Measurements from ENCODE around the gene HACD2.
"Not testable (repeated sequence)": the region's sequence is repeated elsewhere in the genome, so short reads cannot be mapped to it uniquely, and the experiment has no call there.

HACD2 gene, protein sequence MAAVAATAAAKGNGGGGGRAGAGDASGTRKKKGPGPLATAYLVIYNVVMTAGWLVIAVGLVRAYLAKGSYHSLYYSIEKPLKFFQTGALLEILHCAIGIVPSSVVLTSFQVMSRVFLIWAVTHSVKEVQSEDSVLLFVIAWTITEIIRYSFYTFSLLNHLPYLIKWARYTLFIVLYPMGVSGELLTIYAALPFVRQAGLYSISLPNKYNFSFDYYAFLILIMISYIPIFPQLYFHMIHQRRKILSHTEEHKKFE

DNA sequence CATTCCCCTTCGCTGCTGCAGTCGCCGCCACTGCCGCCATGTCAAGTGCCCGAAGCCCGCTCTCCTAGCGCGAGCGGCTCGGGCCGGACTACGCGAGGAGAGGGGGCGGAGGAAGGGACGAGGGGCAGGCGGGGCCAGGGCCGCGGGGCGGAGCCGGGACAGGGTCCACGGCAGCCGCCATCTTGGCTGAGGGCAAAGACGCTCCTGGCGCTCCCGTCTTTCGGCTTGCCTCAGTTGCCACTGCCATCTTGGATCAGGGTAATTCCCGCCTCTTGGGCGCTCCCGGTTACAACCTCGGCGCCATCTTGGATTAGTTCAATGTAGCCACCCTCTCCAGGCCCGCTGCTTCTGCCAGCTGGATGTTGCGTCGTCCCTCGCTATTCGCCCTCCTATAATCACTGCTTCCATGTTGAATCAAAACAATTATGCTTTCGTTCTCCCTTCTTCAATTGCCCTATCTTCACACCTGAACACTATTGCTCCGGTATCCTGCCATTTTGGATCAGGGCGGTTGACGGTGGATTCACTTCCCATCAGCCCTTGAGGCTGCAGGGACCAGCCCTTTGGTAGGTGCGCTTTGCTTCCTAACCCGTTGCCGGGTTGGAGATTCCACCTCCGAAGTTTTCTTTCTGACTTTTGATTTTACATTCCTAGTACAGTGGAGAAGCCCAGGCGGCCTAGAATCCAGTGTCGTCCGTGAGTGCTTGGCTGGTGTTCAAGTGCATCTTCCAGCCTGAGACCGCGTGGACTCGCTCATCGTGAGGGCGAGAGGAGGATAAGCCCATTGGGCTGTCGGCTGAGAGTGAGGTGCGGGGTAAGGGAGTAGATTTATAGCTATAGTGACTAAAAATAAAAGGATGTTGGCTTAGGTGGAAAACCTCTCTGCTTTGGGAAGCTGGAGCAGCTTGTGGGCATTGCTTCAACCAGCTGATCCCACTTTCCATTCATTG is at the start of gene HACD2:
Gene HACD2, minus strand, starts transcription at position 66 of the 950 bp plus-strand sequence. Its CDS starts 26 bp downstream, at position 40.
- peak; percentile 97 for DNase-seq

DNA sequence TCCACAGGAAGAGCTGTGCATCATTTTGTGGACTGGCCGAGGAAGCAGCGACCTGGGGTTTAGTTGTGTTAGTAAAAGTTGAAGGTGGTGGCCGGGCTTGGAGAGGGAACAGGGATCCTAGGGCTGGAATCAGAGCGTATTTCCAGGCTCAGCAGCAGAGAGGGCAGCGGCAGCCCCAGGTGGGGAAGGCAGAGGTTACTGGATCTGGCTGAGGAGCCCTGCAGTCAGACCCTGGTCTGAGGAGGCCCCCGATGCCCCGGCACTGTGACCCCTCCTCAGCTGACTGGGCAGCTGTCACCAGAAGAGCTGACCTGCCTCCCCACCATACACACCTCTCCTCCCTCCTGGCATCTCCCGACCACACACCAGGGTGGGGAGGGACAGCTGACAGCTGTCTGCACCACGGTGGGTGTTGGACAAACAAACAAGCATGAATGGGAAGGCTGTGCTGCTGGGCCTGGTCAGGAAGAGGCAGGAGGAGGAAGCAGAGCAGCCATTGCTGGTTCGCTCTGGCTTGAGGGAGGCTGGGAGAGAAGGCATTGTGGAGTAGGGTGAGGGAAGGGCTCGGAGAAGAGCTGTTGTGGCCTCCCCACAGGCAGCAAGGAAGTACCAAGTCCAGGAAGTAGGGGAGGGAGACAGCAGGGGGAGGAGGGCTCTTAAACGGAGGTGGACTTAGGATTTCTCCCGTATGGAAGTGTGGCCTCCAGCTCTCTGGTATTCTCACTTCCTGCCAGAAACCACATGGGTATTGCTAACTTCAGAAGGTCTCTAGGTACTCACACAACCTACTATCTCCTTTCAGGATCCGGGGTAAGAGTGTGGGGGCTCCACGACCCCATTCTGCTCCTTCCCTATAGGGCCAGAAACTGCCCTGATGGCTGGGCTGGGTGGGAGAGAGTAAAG is 49.5 kb upstream of the HACD2 start:
- DNase-seq = peak; percentile 41

DNA sequence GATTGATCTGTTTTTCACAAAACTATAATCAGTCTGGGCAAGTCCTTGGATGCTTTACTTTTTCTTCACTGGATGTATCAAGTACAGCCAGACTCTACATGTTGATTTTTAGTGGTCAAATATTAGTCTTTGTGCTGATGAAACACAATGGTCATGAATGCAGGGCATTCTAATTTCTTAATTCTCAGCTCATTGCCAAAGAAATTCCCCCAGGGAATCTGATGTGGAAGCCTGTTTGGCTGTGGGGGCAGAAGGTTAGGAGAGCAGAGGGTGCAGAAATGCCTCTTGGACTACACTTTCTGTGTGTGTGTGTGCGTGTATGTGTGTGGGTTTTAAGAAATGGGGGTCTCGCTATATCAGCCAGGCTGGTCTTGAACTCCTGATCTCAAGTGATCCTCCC is 48.7 kb upstream of the HACD2 start:
- DNase-seq = no peak

DNA sequence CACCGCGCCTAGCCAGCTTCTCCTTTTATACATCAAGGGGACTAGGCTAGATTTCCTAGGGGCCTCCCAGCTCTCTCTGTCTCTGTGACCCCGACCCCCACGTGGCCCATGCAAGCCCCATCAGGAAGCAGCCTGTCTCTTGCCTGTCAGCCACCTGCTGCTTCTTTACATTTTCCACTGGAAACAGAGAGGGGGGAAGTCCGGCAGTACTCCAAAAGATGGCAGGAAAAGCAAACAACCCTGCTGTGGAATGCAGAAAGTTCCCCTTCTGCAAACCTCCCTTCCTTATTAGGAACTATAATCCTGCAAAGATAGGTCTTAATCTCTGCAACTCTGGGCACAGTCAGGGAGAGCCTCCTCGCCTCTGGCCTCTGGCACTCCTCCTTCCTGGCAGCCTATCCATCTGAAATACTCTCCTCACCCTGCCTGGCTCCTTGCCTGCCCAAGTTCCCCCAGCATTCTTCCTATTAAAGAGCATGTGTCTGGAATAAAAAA is 47.4 kb upstream of the HACD2 start:
- DNase-seq = peak; percentile 69

DNA sequence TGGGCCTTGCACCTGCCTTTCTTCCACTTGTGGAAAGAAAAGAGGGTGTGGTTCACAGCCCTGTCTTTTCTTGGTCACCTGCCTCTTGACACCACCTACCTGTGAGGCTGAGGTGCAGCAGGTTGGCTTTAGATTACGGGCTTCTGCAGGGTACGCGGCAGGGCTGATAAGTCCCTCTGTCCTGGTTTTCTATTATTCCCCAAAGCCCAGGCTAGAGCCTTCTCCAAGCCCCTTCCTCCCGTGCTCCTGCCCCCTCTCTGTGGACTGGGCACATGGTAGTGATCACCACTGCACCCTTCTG is 44.8 kb upstream of the HACD2 start:
- DNase-seq = no peak

DNA sequence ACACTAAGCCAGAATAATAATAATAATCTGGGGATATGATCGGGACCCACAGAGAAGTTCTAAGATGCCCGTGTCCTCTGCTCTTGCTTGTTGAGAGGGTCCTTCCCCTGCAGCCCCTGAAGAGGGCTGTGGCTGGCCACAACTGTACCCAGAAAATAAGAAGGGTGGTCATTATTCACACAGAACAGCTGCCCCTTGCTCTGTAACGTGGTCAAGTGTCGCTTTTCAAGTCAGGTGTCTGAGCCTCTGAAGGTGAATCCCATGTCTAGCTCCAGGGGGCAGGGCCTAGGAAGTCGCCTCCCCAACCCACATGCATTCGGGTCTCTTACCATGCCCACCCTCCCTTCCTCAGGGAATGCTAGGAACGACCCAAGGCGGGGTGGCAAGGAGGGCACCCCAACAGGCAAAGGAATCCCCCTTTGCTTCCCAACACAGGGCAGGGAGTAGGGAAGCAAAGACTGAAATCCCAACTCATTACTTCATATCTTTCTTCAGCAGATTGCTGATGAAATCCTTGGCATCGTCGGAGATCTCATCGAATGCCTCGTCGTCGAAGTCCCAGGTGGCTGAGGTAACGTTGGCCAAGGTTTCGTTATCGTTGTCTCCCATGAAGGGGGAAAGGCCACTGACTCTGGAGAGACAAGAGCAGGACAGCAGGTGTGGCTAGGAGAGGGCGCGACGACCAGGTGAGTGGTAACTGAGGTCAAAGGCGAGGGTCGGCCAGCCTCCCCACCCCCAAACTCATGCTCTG is 44.3 kb upstream of the HACD2 start:
- no peak for DNase-seq

DNA sequence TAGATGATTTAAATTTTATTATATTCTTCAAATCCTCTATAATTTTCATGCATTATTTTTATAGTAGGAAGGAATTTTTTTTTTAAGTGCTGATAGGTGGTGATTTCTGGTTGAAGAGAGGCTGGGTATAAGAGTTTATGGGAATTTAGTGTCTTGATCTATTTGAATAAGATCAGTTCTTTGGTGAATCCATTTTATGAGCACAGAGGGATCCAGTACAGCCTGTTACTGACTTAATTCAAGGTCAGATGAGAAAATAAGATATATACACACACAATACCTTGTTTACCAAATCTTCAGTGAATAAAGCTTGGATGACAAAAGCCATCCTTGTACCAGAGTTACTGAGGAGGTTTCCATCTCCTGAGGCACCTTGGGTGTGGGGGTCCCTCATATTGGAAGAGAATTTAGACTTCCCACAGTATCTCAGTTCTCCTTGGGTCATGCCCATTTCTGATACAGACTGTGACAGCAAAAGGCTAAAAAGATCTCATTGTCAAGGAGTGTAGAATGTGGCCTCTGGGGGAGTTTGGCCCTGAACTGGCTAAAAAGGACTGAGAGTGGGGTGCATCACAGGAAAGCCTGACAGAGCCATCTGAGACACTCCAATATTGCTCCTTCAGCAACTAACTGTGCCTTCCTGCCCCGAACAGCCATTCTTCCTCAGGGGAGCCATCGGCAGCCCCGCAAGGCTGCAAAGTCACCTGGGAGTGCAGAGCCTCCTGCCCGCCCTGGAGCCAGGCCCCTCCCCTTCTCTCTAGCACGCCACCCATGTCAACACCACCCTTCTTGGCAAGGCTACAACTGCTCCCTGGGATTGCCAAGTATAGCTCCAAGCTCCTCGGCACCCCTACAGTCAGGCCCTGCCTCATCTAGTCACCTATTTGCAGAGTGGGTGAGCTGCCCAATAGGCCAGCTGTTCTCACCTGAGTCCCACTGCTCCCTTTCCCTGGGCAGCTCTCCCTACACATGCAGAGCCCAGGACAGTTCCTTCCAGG is 43.1 kb upstream of the HACD2 start:
- no peak for DNase-seq

DNA sequence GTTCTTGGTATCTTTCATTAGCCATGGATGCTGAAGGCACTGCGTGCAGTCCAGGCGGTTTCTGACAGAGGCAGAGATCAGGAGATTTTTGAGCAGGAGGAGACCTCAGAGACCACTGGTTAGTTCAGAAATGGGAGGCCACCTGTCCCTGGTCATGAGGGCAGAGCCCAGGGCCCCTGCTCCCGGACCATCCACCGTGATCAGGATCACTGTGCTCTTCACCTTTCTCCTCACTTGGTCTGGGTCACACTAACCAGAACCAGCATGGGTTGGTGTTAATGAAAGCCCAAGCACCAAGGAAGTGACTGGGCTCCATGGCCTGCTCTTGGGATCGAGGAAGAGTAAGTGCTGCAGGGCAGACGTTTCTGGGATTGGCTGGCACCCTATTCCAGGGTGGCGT is 42.0 kb upstream of the HACD2 start:
- no peak for DNase-seq

DNA sequence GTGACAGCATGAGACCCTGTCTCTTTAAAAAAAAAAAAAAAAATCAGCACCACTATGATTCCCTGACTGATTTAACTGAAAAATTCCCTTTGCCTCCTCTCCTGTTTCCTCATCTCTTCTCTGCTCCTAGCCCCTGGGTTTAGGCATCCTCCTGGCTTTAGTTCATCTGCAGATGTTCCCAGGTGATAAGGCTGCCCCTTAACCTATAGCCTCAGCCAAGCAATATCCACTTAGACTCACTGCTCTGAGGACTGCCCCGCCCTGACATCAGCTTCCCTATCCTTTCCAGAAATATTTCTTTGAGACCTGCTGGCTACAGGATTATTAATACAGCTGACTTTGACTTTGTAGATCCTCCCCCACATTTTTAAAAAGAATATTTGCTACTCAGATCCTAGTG is 39.4 kb upstream of the HACD2 start:
- DNase-seq = no peak

DNA sequence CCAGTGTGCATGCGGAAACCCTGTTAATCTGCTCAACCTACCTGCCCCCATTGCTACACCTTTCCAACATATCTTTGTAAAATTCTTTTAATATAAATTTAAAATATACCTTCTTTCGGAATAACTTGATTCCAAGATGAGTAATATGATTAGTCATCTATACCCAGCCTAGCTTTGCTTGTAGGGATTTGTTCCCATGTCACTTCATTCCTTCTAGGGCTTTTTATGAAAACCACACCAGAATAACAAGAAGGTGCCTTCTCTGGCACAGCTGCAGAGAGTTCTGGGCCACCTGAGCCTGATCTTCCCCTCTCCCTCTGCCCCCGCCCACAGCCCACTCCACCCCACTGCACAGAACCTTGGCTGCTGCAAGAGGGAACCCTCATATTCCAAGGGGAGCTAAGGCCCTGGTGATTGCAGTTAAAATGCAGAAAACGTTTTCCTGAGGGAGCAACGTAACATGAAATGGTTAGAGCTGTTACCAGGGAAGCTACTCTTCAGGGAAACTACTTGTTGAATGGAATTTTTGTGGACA is 38.6 kb upstream of the HACD2 start:
- no peak for DNase-seq

DNA sequence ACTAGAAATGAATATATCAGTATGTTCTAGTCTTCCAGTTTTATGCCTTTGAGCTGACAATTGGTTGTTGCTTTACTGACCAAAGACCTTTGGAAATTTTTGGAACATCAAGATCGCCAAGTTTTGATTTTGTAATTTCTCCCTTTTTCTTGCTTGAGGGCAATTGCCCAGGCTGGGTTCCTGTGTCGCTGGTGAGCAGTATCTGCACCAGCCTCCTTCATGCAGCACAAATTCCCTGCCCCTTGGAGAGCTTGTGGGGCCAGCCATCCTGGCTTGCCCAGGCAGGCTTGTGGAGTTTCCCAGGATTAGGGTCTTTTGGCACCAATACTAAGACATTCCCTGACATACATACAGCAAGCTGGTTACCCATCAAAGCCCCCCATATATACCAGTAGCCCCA is 37.9 kb upstream of the HACD2 start:
- no peak for DNase-seq

DNA sequence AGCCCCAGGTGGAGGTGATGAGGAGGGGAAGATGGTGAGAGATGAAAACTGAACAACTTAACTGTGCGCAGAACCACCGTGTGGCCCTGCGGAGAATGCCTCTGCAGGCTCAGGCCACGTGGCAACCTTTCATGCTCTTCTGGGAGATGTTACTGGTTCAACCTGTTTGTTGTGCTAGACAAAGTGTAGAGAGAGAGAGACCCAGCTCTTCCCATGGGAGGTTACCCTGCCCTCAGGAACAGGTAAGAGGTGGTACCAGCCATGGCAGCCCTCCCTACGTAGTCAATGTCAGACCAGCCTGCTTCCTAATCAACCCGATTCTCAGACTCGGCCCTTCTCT is 37.0 kb upstream of the HACD2 start:
- no peak for DNase-seq

DNA sequence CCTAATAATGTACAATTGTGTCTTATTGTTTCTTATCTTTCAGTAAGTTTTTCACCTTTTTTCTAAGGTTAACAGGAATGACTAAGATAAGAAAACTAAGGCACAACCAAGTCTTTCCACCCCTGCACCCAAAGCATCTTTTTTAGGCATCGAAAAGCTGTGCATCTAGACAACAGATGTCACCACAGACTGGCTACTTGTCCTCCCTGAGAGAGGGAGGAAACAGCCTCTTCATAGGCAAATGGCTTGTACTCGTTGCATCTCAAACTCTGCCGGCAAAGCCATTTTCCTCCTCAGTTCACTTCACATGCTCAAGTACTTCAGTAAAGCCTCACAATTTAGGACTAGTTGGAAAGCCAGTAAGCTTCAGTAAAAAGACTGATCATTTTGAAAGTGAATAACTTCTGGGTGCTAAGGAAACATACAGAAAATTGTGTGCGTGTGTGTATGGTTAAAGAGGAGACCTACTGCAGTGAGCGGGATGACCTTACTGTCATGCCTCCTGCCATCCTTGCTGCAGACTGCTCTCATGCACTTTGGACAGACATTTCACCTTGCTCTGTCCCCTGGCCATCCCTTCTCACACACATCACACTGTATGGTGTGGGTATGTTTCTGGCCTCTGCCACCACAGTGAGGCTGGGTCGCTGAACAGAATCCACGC is 36.5 kb upstream of the HACD2 start:
- DNase-seq = no peak

DNA sequence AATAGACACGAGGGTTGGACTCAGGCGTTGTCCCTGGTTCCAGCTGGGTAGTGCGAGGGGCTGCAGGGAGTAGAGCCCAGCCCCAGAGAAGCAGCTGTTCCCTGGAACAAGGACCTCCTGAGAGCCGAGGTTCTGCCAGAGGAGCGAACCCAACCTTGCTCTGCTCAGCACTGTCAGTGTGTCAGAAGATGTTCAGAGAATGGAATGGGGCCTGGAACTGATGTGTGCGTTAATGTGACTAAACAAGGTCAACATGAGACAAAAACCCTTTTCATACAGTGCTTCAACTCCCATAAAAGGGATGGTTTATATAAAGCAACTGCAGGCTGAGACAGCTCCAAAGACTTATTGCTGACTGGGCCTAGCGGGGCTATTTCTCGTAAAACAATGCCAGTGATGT is 35.5 kb upstream of the HACD2 start:
- DNase-seq = peak; percentile 47

DNA sequence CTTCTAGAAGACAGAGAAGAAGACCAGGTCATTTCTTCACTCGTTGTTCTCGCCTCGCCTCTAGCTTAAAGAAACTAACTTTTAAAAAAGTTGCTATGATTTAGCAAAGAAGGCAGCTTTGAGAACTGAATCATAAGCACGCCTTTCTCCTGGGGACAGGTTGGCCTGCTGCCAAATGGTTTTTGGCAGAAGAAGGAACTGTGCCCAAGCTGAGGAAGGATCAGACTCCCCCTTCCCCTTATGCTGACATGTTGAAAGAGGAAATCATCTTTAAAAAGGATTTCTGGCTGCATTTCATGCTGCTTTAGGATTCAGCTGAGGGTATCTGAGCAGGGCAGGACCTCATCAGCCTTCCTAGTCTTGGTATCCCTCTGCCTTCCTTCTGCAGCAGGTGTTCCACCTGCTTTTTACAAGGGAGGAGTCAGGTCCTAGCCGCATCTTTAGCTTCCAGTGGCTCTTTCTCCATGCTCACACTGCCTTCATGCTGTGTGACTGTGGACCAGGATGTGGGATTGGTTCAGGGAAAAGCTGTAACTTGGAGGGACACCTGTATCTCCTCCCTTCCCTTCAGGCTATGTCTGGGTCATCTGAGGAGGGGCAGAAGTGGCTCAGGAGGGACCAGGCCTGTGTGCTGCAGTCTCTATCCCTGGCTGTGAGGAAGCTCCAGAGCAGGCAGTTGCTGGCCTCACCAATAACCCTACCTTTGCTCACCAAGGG is 34.1 kb upstream of the HACD2 start:
- DNase-seq = peak; percentile 89

DNA sequence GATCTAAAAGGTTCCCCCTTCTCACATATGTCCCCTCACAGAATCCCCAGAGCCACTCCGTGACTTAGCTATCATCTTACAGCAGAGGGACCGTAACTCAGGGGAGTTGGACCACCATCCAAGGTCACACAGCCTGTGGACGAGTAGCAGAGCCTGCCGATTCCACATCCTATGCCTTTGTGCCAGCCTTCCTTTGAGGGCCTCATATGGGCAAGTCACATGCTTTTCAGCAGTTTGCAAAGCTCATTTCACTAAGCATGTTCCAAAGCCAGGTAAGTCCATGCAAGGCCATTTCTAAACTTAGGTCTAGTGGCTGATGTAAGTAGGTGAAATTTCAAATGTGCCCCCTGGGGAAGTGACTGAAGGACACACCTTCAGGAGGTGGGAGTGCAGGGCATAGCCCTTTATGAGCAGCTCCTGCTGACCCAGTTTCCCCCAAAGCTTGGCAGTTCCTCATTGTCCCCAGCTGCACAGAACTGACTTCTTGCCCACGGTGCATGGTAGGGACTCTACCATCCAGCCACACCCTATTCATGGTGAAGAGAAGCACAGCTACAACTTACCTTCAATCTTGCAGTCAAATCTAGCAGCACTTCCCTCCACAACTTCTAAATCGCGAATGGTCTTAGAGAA is 33.3 kb upstream of the HACD2 start:
- DNase-seq = no peak

DNA sequence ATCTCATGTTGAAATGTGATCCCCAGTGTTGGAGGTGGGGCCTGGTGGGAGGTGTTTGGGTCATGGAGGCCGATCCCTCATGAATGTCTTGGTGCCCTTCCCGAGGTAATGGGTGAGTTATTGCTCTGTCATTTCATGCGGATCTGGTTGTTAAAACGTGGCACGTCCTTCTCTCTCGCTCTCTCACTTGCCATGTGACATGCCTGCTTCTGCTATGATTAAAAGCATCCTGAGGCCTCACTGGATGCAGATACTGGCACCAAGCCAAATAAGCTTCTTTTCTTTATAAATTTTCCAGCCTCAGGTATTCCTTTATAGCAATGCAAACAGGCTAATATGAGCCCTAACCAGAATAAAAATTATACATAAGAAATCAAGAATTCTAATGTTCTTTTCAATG is 31.7 kb upstream of the HACD2 start:
- DNase-seq = no peak

DNA sequence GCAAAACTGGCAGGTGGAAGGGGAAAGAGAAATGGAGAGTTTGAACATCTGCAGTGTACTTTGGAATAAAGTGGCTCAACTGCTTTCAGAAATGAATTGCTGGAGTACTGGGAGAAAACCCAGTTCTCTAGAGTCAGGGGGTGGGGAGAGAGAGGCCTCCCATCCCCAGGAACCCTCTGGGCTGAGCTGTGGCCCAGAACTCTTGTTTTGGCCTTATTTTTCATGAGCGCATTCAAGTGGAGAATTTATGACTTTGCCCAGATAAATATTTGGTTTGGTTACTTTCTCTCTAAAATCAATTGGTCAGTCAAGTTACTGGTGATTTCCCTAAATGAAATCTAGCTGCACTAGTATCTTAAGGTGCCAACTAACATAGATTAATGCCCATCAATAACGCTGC is 28.7 kb upstream of the HACD2 start:
- DNase-seq = no peak

DNA sequence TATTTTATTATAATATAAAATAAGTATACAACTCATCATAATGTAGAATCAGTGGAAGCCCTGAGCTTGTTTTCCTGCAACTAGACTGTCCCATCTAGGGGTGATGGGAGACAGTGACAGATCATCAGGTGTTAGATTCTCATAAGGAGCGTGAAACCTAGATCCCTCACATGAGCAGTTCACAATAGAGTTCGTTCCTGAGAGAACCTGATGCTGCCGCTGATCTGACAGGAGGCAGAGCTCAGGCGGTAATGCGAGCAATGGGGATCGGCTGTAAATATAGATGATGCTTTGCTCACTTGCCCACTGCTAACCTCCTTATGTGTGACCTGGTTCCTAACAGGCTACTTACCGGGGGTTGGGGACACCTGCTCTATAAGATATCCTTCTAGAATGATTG is 26.8 kb upstream of the HACD2 start:
- not testable (repeated sequence) for DNase-seq
